HT1080 (cell line): ENCODE measurements around the gene LRP1-AS. TPM values are rescaled to one million over a fixed set of nuclear protein-coding genes. Genes with fewer than 3 reads are reported as not detected.

Experiments used
- DNase-seq: peaks from one replicate; pipeline ENCODE4 v3.0.0-alpha.2; 2015; ENCODE audit warnings: low read depth
- total RNA-seq: library from RNA; depleted of rRNA; stranded (reverse); fragments of >200 nt; shearing (Covaris generic); gene quantifications from 2 replicates; pipeline ENCODE4 v1.2.3, GENCODE V29; 2014

The LRP1-AS gene
- total RNA-seq, 1 experiment from 2014 or later = not detected

- DNase-seq = no peak
Measured at GRCh38 chr12:57141249-57141648, 6.2 kb downstream of the LRP1-AS start.

- DNase-seq = no peak
Measured at GRCh38 chr12:57139796-57140649, 7.4 kb downstream of the LRP1-AS start.

- DNase-seq = no peak
Measured at GRCh38 chr12:57138526-57139272, 8.7 kb downstream of the LRP1-AS start.

DNA sequence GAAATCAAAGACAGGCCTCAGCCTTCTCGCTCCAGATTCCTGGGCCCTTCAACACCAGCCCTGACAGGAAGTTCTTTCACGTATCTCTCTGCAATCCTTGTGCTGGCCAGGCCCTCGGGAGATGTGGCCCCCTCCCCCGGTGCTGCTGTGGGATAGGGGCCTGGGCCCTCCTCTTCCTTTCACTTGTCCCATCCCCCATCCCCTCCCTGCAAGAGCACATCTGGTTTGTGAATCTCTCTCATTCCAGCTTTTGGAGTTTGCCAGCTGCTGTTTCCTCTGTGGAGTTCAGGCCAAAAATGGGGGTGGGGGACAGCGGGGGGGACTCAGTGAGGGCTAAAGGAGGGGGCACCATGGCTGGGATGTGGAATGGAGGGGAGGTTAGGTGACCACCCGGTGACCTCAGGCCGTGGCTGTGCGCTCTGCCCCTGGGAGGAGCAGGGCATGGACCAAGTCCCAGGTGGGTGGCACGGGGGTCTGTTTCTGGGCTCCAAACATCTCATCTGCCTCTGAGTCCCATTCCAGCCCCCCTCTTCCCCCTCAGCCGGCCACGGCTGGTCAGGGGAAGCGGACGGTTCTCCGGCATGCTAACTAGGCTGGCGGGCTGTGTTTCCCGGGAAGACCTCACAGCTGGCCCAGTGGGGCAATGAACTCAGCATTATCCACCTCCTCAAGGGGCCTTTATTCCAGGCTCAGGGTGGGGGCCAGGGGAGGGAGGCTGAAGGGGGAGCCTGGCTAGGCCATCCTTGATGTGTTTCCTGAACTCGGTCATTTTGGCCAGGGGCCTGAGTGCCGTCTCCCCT is 11.7 kb downstream of the LRP1-AS start:
- no peak for DNase-seq

GRCh38 chr12:57134949-57135348 is 12.5 kb downstream of the LRP1-AS start:
- DNase-seq = no peak

GRCh38 chr12:57133916-57134315 is 13.5 kb downstream of the LRP1-AS start:
- no peak for DNase-seq

DNA sequence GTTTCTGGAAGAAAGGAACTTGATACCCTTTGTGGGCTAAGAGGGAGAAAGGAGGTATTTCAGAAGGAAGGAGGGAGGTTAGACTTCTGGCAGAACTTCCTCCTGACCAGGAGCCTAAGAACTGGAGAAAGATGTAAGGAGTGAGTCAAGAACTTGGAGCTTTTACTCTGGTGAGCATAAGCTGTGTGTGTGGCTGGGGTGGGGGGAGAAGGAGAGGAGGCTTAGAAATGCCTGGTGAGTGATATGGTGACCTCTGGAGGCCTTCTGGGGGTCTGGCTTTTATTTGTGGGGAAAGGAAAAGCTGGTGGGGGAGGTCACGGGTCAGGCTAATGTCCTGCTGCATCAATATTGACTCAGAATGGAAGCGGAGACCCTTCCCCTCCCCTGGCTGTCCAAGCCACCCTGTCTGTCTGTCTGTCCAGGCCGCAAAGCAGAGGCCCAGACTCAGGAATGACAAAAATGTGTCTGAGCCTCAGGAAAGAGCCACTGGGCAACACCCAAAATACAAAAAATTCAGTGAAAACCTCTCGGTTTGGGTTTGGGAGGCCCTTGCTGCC is 14.3 kb downstream of the LRP1-AS start:
- DNase-seq = no peak

GRCh38 chr12:57131896-57132744 is 15.3 kb downstream of the LRP1-AS start:
- DNase-seq = no peak

- DNase-seq = no peak
Measured at GRCh38 chr12:57130941-57131340, 16.5 kb downstream of the LRP1-AS start.

DNA sequence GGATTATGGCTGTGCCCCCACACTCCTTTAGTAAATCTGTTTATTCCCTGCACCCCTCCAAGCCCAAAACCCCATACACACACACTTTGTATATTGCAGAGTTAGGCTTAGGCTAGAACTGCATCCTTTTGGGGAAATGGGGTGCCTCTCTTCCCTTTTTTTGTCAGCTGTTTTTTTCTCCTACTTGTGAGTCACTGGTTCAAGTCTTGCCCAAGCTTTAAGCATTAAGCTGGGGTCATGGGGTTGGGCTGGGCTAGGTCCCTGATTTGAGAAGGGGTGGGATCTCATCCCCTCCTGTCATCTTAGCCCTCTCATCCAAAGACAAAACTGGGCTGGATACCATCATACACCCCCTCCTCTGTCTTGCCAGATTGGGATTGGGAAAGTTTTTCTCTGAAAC is 17.5 kb downstream of the LRP1-AS start:
- DNase-seq = no peak

DNA sequence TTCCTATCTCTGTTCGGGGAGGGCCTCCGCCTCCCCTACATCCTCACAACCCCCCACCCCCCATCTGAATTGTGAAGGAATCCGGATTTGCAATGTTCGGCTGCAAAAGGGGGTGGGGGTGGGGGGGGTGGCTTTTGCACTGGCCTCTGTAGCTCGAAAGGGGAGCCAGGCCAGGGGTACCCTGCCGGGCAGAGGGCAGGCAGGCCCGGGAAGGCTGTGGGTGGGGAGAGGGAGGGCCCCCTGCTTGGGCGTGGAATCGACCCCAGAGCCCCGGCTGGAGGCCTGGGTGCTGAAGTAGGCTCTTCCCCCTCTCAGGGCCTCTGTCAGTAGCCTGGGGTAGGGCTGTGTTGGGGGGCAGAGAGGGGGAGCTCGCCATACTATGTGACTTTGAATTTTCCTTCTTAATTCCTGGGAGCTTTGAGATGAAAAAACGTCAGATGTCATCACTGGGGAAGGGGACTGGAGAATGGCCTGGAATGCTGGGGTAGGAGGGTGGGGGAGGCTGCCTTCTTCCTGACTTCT is 18.0 kb downstream of the LRP1-AS start:
- no peak for DNase-seq

DNA sequence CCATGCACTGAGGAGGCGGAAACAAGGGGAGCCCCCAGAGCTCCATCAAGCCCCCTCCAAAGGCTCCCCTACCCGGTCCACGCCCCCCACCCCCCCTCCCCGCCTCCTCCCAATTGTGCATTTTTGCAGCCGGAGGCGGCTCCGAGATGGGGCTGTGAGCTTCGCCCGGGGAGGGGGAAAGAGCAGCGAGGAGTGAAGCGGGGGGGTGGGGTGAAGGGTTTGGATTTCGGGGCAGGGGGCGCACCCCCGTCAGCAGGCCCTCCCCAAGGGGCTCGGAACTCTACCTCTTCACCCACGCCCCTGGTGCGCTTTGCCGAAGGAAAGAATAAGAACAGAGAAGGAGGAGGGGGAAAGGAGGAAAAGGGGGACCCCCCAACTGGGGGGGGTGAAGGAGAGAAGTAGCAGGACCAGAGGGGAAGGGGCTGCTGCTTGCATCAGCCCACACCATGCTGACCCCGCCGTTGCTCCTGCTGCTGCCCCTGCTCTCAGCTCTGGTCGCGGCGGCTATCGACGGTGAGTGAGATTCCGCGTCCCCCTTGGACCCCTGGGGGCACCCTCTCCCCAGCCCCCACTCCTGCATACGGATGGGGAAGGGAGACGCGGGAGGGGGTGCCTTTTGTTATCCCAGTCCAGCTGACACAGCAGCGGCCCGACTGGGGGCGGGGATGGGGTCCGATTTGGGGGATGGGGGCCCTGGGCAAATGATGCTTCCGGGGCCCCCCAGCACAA is 18.7 kb downstream of the LRP1-AS start:
- no peak for DNase-seq

DNA sequence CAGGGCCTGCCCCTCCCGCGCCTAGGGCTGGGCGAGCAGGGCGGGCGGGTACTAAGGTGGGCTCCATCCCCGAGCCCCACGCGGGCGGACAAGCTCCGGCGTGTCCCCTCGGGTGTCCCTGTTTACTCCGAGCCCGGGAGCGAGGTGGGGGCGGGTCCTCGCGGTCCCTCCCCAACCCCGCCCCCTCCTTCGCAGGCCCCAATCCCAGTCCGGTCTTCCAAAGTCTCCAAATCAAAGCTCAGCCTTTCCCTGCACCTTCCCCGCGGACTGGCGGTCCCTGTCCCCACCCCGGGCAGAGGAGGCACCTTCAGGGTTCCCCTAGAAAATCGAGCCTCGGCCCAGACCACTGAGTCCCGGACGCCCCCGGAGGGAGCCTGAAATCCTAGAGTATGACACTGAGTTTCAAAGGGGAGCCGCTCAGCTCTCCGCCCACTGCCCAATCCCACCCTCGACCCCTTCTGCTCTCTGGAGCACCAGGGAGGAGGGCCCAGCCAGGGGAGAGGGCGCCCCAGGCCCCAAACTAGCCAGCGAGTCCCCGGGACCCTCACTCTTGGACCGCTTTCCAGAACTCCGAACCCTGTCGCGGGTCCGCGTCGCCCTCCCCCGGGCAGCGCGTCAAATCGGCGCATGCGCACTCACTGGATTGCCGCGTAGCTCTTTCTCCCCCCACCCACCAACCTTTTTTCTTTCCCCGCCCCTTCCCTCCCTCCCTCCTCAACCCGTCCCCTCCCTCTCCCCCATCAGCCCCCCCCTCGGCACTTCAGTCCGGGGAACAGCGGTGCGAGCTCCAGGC is 19.5 kb downstream of the LRP1-AS start, which contains the start of gene LRP1:
LRP1 (plus strand) TSS at position 758 of the 793 bp plus-strand sequence. CDS start 482 bp downstream, outside the sequence.
- DNase-seq = peak; percentile 80

GRCh38 chr12:57127101-57127725 is 20.2 kb downstream of the LRP1-AS start:
- peak; percentile 69 for DNase-seq

DNA sequence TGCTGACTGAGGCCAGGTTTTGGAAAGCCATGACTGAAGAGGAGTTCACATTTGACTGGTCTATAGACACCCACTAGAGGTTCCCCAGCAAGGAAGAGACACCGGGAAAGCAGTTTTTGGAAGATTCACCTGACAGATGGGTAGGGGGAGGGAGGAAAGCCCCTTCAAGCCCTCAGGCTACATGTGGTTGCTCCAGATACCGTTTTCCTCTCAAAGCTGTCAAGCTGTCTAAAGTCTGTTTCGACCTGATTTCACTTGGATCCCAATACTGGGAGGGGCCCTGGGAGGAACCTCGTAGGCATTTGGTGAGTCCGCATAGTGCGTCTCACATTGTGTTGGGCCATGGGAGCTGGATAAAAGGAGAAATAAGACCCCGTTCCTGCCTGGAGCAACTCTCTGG is 20.9 kb downstream of the LRP1-AS start:
- no peak for DNase-seq

DNA sequence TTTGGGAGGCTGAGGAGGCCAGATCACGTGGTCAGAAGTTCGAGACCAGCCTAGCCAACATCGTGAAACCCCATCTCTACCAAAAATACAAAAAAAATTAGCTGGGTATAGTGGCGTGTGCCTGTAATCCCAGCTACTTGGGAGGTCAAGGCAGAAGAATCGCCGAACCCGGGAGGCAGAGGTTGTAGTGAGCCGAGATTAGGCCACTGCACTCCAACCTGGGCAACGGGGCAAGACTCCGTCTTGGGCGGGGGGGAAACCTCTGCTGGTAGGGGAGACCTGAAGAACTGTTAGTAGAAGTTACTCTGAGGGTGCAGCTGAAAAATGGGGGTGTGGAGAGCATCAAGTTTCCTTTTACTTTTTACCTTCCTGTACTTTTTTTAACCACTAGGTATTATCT is 21.4 kb downstream of the LRP1-AS start:
- no peak for DNase-seq

DNA sequence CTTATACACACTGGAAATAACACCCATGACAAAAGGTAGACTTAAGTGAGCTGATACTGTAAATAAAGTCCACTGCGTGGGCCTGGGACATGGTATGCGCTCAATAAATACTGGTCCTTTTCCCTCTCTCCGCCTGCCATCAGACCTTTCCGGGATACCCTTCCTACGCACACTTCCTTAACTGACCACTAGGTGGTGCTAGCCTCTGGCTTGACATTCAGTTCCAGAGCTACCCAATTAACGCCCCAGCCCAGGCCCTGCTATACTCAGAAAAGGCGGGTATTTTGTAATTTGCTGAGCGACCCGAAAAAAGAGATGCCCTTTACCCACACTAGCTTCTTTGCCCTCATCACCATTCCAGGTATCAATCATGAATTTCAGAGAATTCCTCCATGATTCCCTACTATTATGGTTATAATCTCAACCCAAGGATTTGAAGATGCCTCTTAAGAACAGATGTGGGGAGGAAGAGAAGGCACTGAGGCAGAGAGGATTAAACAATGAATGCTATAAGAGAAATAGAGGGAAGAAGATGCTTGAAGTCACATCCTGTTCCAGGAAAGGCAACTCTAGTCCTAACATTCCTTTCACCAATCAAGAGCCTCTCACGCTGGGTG is 23.1 kb downstream of the LRP1-AS start:
- peak; percentile 64 for DNase-seq

DNA sequence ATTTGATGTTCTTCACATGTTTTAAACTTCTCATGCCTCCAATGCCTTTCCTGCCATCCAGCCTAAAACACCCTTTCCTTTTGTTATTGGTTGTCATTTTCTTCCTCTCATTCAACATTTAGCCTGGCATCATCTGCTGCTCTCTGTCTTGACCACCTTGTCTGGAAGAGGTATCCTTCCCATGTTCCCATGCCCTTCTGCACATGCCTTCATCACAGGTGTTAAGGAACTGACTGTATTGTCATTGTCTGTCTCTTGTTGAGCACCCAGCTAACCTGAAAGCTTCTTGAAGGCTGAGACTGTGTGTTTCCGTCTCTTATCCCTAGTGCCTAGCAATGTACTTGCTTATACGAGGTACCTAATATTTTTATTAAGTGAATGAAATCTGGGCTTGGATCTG is 23.6 kb downstream of the LRP1-AS start:
- no peak for DNase-seq
